GM21390 (cell line): ENCODE measurements around the gene CIBAR2.
"Not testable (repeated sequence)": the region's sequence is repeated elsewhere in the genome, so short reads cannot be mapped to it uniquely, and the experiment has no call there.

ENCODE experiments used
- ATAC-seq: cut with Tn5 transposase; IDR thresholded peaks from one replicate; pipeline ENCODE4 v1.9.1; 2021; ENCODE audit not compliant: unreplicated experiment

The CIBAR2 gene

DNA sequence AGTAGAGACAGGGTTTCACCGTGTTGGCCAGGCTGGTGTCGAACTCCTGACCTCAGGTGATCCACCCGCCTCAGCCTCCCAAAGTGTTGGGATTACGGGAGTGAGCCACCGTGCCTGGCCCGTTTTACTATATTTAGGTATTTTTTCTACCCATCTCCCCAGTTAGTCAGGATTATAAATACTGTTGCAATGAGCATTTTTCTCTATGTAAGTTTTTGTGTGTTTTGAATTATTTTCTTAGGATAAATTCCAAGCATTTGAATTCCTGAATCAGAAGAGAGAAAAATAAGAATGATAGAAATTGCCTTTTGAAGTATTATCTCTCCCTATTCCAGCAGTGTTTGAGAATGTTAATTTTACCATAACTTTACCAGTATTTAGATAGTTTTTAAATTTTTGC is 48.1 kb downstream of the CIBAR2 start:
- ATAC-seq, result no peak

DNA sequence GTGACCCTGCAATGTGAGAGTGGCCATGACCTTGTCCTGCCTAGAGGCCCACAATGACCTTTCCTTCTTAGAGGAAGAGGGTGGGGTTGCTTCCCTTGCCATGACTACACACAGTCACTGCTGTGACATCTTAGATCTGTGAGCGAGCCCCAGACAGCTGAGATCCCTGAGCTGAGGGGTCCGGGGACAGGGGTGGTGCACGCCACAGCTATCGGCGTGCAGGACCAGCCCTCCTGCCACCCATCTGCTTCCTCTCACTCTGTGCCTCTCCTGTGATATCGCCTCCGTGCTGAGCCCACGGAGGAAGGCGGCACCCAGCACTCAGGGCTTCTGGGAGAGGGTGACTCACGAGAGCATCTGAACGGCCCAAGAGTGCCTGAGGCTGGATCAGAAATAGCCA is 49.4 kb downstream of the CIBAR2 start:
- no peak for ATAC-seq

DNA sequence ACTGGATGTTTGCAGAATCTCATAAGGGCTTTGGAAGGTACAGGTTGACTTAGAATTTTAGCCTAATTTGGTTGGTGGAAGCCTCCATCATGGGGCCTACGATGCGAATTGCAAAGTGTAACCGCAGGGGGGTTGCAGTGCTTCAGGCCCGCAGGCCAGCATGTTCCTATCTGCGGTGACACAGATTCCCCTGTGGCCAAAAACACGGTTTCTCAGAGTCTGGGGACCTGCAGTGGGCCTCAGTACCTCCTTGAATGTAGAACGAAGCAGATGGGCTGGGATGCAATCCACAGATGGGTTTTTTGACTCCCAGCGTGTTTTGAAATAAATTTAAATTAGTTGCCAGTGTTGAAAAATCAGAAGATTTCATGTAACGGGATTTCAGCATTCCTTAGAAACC is 49.9 kb downstream of the CIBAR2 start:
- no peak for ATAC-seq

DNA sequence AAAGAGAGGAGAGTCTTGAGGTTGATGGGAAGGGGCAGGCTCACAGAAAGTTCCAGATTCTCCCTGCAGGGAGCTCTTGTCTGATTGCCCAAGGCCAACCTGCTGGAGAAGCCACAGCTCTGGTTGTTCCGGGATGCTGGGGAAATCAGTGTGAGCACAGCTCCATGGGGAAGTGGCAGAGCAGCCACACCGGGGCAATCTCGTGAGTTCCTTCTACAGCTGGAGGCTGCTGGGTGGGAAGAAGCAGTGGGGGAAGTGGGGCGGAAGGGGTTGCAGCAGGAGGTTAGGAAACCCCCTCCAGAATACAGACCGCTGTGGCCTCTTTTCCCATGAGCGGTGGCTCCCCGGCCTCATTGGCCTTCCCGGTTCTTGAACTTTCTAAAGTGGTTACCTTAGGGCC is 50.7 kb downstream of the CIBAR2 start:
- no peak for ATAC-seq

DNA sequence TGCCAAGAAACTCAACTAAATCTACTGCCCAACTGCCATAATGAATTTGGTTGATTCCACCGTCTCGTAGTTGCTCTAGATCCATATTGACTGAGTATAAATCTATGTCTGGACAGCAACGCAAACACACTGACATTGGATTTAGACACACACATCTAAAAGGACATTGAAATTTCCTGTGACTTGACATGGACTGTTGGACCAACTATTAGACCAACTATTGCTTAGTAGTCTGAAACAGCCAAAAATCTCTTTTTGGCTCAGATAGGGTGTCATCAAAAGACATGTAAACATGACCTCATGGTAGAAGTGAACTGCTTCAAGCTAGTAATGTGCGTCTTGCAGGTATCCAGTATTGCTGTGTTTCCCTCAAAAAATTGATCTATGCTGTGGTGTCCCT is 53.4 kb downstream of the CIBAR2 start:
- no peak for ATAC-seq

DNA sequence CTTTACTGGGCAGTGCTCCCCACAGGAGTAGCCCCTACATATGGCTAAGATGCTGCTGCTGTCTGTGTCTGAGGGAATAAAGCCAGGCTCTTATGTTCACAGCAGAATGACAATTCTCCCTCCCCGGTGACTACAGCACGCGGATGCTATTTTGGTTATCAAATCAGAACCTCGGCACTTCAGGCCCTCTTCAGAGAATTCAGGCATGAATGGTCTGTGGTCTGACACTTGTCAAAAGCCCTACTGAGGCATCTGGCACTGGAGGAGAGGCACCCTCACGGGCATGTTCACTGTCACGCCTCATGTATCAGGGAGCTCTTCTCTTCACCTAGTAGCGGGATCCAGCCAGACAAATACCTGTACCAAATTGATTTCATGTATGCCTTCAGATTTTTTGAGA is 54.3 kb downstream of the CIBAR2 start:
- no peak for ATAC-seq

DNA sequence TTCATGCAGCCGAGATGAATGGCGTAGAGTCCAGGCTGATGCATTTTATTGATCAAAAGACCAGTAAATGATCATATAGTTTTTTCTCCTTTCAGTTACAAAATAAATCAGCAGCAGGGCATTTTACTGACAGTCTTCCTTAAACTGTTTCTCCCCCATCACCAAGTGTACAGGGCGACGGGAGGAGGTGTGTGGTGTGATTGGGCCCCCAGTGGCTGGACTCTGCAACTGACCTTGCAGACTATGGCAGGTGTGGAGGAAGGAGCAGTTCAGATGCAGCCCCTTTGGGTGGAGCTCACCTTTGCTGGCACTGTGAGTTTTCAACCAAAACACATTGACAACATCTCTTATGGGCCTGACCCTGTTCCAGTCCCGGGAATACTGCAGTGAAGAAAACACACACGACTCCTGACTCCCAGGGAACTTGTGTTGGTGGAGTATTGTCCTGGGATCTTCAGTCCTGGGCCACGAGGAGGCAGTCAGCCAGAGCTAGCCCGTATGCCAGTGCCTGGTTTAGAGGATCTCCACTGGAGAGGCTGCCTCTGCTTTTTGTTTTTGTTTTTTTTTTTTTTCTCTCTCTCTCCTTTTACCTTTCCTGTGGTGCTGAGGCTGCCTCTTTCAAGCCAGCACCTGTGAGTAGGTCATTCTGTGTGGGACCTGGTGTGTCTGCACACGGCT is 54.9 kb downstream of the CIBAR2 start:
- no peak for ATAC-seq

DNA sequence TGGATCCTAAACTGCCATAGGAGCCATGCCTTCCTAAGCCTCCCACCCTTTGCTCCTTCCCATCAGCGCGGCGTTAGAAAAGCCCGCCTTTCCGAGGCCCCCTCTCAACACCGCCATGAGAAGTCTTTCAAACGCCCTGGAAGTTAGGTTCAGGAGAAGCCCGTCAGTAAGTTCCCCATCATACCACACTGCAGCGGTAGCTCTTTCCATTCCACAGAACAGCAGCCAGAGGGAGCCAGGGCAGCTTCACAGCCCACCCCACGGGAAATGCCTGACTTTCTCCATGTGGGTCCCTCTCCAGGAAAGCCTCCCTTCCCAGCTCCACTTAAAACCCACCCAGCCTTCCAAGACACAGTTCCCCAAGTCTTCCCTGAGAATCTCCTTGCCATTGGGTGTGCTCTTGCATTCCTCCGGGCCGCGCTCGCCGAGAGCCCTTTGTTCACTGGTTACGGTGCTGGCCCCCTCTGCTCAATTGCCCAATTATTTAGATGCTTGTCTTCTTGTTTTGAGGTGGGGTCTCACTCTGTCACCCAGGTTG is 56.0 kb downstream of the CIBAR2 start:
- no peak for ATAC-seq

DNA sequence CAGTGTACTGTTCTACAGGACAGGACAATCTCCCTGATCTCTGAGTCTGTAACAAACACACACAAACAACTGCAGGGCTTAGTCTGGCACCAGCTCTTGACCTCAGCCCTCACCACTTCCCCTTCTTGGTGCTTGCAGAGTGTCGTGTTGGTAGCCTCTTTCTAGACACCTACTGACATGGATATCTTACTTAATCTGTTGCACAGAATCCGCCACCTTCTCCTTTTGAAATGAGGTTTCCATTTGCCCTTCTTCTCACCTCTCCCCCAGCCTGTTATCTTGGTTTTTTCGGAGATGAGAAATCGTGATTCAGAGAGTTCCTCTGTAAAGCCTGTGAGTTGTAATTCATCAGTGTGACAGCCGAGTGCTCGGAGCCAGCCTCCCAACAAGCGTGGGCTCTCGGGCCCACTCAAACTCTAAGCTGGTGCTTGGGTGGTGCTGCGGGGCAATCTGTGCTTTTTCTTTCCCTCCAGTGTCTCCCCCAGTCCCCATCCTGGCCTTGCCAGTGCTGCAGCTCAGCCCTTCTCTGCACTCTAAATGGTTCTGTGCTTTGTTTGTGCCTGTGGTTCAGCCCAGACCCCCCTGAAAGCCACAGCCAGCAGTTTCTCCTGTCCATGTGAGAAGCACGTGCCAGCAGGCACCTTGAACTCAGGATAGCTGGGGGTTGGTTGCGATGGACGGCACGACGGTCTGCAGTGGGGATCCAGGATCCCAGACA is 56.6 kb downstream of the CIBAR2 start:
- peak; percentile 91 for ATAC-seq

DNA sequence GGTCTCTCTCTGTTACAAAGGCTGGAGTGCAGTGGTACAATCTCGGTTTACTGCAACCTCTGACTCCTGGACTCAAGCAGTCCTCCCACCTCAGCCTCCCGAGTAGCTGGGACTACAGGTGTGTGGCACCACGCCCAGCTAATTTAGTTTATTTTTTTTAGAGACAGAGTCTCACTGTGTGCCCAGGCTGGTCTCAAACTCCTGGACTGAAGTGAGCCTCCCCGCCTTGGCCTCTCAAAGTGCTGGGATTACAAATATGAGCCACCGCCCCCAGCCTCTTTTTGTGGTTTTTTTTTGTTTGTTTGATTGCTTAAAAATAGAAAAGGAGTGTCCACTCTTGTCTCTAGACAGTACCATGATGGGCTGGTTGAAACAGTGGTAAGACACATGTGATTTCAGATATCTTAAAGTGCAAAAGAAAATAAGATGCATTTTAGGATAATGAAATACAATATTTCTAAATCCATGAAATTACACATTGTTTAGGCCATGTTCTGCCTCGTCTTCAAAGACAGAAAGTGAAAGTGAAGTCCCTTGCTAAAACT is 57.3 kb downstream of the CIBAR2 start:
- ATAC-seq, result no peak

DNA sequence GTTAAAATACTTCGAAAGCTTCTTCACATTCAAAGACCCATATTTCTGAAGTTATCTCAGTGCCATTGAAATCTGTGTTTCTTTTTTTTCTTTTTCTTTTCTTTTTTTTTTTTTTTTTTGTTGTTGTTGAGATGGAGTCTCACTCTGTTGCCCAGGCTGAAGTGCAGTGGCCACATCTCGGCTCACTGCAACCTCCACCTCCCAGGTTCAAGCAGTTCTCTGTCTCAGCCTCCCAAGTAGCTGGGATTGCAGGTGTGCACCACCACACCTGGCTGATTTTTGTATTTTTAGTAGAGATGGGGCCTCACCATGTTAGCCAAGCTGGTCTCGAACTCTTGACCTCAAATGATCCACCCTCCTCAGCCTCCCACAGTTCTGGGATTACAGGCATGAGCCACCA is 58.0 kb downstream of the CIBAR2 start:
- ATAC-seq, result not testable (repeated sequence)

DNA sequence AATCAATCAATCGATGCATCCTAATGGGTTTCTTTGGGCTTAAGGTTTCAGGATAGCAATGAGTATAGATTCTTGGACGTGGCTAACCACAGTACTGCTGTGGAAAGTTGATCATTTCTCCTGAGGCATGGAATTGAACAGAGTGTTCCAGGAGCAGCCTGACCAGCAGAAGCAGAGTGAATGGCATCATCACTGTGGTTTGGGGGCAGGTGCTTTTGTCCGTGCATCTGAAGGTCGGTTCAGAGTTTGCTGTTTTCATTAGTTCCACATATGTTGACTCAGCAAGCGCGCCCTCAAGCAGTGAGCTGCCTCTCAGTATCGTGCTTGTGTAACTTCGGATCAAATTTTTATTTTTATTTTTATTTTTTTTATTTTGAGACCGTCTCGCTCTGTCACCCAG is 59.7 kb downstream of the CIBAR2 start:
- ATAC-seq, result no peak

DNA sequence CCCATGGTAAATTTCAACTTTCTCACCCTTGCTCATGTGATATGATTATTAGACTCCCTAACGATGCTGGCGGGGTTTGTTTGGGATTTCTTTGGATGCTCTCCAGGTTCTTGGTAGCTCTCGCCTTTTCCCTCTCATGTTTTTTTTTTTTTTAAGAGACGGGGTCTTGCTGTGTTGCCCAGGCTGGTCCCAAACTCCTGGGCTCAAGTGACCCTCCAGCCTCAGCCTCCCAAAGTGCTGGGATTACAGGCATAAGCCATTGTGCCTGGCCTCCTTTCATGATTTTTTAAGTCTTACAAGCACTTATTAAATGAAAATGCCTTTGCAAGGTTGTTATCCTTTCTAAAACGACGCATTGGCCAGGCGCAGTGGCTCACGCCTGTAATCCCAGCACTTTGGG is 60.6 kb downstream of the CIBAR2 start:
- no peak for ATAC-seq

DNA sequence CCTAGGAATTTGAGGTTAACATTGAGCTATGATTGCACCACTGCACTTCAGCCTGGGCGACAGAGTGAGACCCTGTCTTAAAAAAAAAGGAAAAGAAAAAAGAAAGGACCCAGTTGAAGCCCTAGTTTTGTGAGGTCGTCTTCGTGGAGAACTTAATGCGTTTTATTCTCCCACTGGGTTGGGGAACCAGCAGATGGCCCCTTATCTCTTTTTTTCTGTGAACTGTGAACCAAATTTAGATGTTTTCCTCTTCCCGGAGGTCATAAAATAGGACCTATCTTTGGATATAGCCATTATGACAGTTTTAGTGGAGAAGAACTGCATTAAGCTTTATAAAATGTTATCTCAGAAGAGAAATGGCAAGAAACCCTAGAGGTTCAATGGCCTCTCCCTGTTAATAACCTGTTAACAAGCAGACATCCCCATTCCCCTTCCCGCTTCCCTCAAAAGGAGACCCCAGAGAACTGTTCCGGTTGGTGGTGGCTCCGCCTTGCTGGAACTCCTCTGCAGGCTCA is 61.1 kb downstream of the CIBAR2 start:
- no peak for ATAC-seq

DNA sequence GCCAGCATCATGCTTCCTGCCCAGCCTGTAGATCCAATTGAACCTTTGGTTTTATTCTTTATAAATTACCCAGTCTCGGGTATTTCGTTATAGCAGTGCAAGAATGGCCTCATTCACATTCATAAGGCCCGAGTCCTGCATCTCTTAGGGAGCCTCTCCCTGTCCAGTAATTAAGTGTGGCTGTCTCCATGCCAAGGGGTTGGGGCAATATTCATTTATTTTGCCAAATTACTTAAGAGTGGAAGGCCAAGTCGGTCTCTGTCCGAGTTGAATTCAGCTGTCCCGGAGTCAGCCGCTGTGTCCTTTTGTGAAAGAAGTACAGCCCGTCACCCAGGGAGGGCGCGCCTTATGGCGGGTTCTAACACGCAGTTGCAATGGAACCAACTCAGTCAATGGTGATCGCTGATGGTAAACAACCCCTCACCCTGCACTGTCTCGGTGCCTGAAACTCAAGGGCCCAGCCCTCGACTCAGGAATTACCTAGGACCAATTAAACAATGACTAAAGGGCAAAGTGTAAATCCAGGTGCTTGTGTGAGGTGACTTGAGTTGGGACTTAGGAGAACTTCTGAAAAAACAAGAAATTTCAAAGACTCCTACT is 62.5 kb downstream of the CIBAR2 start:
- no peak for ATAC-seq

DNA sequence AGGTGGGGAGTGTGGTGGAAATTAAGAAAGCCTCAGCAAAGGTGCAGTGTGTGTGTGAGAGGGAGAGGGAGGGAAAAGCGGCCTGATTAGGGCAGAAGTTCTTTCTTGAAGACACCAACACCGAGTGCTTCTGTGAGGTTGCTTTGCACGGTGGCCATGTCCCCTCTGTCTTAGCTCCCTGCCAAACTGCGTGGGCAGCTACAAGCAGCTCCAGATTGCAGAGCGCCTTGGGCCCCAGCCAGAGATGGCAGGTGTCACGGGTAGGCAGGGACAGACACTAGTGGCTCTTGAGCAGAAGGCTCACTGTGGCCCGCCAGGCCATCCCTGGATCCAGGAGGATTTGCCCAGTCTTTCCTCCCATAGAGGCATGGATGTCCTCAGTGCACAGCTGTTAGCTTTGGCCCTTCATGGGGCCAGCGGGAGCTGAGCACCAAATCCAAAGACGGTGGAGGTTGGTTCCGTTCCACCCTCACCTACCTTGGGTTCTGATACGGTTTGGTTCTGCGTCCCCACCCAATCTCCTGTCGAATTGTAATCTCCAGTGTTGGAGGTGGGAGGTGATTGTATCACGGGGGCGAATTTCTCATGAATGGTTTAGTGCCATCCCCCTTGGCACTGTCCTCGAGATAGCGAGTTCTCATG is 63.2 kb downstream of the CIBAR2 start:
- no peak for ATAC-seq
